Forelimb muscle (tissue), 1 donor: ENCODE data around the gene PARD3B. TPM values are rescaled to one million over a fixed set of nuclear protein-coding genes. Genes with fewer than 3 reads are reported as not detected.

ENCODE experiments used
- DNase-seq: peaks from one replicate; pipeline ENCODE4 v3.0.0-alpha.2; 2013; ENCODE audit warnings: low read depth
- polyA plus RNA-seq: library from polyadenylated mRNA; unstranded; fragments of 120-200 nt; gene quantifications from one replicate; pipeline ENCODE4 v1.2.1, GENCODE V29; 2013; ENCODE audit not compliant: insufficient read length

The PARD3B gene
- polyA plus RNA-seq, 1 donor, result 6.8 TPM

DNA sequence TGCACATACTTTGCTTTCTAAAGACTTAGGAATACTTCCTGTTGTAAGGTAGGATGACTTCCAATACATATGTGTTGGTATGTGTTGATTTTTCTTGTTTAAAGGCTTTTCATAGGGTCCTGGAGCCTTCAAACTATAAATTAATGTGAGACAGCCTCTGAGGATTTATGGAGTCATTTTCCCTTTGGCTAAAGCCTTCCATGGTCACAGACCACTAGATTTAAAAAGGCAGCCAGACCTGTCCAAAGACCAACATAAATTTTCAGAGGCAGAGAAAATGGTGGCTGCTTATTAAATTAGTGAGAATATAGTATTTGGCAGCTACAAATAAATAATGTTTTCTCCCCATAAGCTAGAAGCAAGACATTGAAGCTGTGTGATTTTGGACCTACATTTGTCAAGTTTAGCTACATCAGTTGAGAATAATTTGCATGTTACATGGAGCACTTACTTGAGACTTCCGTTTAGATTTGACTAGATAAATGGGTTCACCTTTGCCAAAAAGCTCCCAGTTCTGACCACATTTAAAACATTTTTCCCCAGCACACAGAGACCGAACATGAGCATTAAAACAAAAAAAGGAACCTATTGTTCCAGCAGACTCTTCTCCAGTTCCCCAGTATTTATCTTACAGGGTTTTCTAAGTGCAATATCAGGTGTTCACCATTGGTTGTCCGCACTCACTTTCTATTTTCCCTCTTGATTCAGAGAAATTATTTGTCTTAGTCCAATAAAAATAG is 402.9 kb downstream of the PARD3B start:
- no peak for DNase-seq

- no peak for DNase-seq
Measured at GRCh38 chr2:204948822-204949221, 403.5 kb downstream of the PARD3B start.

GRCh38 chr2:204950695-204951346 is 405.5 kb downstream of the PARD3B start:
- DNase-seq, result no peak

DNA sequence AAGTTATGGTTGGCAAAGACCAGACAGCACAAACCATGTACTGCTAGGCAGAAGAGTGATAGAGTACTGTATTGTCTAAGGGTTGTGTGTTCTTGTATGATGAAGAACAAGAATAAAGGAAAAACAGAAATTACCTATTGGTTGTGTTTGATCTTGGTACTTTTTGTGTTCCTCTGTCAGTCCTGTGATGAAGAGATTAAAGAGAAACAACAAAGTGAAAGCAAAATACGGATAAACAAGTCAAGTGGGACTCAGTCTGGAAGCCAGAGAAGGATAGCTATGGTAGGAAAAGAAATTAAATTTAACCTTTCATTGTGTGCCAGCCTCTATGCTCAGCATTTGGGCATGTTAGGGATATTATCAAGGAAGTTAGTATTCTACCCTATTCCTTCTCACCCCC is 413.1 kb downstream of the PARD3B start:
- no peak for DNase-seq

- no peak for DNase-seq
Measured at GRCh38 chr2:204964414-204964813, 419.1 kb downstream of the PARD3B start.

GRCh38 chr2:204966245-204966644 is 421.0 kb downstream of the PARD3B start:
- no peak for DNase-seq

- DNase-seq, result no peak
Measured at GRCh38 chr2:204967199-204967960, 422.1 kb downstream of the PARD3B start.

GRCh38 chr2:204971206-204971907 is 426.1 kb downstream of the PARD3B start:
- DNase-seq, result no peak

GRCh38 chr2:204972161-204972560 is 426.9 kb downstream of the PARD3B start:
- no peak for DNase-seq

DNA sequence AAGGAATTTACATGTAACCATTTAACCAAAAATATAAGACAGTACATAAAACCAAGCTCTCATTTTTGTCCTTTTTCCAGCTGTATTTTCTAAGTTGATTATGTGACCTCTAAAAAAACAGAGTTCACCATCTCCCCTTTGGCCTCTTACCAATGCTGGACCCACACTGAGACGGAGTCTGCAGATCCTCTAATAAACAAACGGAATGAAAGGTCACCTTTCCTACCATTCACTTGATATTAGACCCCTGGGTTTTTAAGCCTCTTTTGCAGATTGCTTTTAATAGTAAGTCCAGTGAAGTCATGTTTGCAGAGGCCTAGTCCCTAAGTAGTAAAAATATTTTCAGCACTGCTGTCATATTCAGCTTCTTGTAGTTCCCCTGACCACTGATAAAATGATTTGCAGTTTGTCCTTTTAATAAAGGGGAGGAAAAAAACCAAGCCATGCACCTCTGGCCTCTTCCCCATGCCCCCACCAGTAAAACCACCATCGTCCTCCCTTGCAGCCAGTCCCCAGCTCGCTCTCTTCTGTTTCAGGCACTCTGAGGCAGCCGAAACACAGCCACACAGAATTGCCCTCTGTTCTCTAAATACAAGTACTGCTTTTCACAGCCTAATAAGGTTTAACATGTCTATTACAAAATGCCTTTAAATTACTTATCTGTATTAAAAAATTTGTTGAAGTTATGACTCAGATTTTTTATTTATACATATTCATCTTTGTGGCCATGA is 427.5 kb downstream of the PARD3B start:
- no peak for DNase-seq

DNA sequence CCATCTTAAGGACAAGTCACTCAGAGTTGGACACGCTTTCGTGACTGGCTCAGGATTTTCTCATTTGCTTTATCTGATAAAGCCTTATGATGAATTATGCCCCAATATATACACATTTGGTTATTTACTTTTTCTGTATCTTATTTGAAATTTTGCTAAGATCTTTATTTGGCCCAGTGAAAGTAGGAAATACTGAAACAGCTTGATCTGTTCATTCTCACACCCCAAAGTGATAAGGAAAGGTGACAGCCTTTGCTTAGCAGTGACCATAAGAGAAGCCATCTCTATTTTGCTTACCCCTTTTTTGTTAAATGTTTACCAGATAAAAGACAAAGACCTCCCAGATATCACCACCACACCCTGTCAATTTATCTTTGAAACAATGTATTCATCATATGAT is 428.3 kb downstream of the PARD3B start:
- DNase-seq, result no peak

- DNase-seq, result no peak
Measured at GRCh38 chr2:204974487-204974886, 429.2 kb downstream of the PARD3B start.

DNA sequence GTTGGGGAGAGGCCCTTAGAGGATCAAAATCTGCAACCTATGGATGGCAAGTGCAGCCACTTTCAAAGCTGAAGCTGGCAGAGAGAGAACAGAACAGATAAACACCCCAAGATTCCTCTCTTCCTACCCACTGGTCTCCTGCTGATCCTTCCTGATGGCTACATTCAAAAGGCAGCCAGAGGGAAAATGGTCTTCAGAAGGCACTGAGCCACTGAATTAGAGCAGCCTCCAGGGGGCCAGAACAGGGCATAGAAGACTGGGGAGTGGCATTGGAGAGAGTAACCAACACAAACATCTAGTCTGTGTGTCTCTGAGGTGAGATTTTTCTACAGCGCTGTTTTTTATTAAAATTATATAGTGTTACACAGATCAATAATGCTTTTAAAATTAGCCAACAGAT is 432.6 kb downstream of the PARD3B start:
- no peak for DNase-seq

- no peak for DNase-seq
Measured at GRCh38 chr2:204982303-204982702, 437.0 kb downstream of the PARD3B start.

- no peak for DNase-seq
Measured at GRCh38 chr2:204984518-204984917, 439.2 kb downstream of the PARD3B start.

DNA sequence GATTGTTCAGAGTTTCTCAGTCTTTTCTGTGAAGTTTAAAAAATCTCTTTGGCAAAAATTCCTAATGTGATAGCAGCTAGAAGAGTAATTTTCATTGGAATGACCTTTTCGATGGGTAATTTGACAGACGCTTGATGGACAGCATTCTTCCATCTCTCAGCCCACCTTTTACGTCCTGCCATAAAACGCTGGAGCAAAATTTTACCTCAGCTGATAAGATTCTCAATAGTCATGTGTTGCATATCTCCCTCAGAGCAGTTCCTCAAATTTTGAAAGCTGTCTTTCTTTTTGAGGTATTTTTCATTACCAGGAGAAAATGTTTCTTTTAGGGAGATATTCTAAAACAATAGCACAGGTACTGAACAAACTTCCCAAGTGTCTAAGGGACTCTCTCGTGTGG is 441.4 kb downstream of the PARD3B start:
- DNase-seq, result no peak

DNA sequence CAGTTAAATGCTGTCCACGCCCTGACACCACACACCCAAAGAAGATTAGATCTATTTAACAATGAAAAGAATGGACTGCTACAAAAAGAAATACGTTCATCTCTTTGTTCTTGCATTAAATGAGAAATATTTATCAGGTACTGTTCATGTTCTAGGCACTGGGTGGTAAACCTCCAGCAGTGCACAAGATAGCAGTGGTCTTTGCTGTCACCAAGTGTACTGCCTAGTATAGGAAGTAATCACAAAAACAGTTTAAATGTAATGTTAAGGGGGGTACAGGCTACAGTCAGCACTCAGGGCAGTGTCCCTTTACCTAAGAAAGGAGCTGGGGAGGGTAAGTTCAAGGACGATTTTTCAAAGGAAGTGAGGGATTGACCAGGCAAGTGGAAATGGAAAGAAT is 443.6 kb downstream of the PARD3B start:
- DNase-seq, result no peak

DNA sequence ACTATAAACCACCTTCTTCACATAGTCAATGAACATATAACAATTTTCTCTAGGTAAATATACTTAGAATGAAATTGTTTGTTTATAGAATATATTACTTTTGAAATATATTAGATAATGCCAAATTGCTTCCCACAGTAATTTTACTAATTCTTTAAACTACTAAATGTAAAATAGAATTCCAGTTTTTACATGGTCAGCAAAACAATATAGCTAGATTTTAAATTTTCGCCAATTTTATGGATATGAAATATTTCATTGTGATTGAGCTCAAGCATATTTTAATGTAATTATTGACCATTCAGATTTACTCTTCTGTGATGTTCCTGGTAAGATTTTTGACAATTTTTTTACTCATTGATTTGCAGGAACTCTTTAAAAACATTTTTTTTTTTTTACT is 444.6 kb downstream of the PARD3B start:
- DNase-seq, result no peak

- DNase-seq, result no peak
Measured at GRCh38 chr2:205001300-205001966, 456.2 kb downstream of the PARD3B start.

DNA sequence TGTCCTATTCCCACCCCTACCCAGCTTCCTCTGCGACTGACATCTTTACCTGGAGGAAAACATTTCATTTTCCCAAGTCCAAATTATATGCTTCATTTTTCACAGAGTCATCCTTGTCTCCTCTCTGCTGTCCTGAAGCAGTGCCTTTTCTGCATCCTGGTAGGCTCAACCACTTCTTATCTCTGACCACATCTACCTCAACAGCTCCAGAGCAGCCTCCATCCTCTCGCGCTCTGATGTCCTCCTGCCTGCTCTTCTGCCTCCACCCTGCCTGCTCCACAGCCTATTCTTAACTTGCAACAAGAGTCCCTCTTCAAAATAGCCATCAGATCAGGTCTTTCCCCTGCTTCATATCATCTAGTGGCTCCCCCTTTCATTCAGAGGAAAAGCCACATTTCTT is 457.1 kb downstream of the PARD3B start:
- DNase-seq, result no peak

GRCh38 chr2:205003288-205003687 is 458.0 kb downstream of the PARD3B start:
- DNase-seq, result no peak
